ENCODE results near the gene PTTG2. TPM values are rescaled to one million over a fixed set of nuclear protein-coding genes. Genes with fewer than 3 reads are reported as not detected.
"Not testable (repeated sequence)": the region's sequence is repeated elsewhere in the genome, so short reads cannot be mapped to it uniquely, and the experiment has no call there.

PTTG2 gene
- total RNA-seq, 1 experiment from 2014 or later = not detected

DNA sequence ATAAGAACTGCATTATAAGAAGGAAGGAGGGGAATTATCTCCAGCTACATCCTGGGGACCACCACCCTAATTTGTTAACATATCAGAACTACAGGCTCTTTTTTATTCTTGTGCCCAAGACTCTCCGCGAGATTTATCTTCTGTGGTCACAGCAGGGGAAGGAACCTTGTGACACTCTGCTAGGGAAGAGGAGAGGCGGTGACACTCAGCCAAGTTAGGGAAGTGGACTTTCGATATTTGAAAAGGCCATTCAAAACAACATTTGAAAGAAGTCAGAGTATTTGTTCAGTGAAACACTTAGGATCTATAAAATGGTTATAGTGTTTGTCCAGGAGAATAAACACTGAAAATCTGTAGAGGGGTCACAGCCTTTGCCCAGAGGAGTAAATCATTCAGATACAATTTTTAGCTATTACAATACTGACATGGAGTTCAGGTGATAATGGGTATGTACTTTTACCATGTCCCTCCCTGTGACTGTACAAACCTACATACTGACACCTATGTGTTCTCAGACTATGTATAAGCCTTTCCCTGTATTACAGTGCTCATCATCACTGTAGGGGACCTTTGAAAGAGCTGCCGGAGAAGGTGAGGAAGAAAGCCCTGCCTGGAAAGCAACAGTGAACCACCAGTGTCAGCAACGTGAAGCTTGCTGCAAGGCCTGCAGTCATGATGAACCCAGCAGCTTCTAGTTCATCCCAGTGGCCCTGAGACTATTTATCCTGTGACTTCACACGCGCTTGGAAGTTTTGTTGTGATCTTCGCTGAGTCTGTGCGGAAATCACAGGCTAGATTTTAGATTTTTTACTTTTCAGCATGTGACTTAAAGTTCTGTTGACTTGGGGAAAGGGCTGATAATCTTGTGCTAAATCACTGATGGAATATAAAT is 8.5 kb upstream of the PTTG2 start:
- in situ Hi-C loops (cut with HindIII; ENCODE audit: low pct_unique_long_range_greater_than_20kb, low sequenced_read_pairs) = no loop called here

DNA sequence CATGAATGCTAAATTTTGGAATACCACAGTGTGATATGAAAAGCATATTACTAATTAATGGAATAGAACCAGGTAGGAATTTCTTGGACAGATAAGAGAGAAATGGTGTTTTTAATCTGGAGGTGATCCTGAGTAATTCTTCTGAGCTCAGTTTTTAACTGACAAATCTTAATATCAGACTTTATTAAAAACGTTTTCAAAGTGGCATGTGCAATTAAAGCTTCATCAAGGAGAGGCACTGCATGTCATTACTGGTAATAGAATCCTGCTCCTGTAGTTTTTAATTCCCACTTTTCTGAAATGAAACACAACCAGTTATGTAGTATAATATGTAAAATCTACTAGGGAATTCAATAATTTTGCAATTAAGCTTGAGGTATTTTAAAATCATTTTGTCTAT is 7.0 kb upstream of the PTTG2 start:
- no peak for DNase-seq (ENCODE audit: low read depth, low spot score)
- in situ Hi-C loops (cut with HindIII; ENCODE audit: low pct_unique_long_range_greater_than_20kb, low sequenced_read_pairs) = no loop called here

More for the DNA sequence above, 8.5 kb upstream of the PTTG2 start:
- no peak for DNase-seq (ENCODE audit: low read depth, low spot score)

DNA sequence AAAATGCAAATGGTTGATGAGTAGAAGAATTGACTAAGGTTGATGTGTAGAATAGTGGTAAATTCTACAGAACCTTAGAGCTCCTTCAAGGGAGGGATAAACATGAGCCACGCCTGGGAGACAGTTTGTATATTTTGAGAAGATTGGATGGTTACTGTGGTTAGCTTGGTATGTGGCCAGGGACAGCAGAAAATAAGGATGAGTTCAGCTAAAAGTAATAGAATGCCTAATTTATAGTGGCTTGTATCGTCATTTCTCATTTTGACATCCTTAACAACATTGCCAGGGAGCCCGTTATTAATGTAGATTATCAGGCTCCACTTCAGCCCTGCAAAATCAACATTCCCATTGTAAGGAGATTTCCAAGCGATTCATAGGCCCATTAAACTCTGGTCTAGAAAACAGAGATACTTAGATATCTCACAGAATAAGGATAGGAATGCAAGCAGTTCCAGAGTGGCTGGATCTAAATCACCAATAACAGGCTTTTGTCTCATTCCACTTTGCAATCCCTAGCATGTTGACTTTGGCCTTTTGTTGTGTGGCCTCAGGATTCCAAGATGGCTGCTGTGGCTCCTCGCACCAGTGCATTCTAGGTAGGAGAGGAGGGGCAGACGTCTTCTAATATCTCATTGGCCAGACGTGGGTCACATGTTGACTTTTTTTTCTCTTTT is 6.4 kb upstream of the PTTG2 start:
- in situ Hi-C loops (cut with HindIII; ENCODE audit: low pct_unique_long_range_greater_than_20kb, low sequenced_read_pairs) = no loop called here
- DNase-seq (ENCODE audit: low read depth, low spot score) = no peak

DNA sequence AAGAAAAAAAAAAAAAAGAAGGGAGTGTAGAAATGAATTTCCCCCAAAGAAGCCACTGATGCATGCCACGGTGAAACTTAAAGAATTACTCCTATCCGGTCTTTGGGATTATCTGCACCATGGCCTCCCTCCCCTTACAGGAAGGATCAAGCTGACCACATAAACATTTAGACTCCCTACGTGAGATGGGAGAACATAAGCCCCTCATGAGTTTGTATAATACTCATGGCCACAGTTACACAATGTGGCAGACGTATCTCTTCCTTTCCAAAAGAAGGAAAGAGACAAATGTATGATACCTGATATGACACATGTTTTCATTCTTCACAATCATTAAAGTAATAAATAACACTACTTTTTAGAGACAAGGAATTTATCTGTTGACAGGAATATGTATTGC is 3.3 kb upstream of the PTTG2 start:
- in situ Hi-C loops (cut with HindIII; ENCODE audit: low pct_unique_long_range_greater_than_20kb, low sequenced_read_pairs) = no loop called here

DNA sequence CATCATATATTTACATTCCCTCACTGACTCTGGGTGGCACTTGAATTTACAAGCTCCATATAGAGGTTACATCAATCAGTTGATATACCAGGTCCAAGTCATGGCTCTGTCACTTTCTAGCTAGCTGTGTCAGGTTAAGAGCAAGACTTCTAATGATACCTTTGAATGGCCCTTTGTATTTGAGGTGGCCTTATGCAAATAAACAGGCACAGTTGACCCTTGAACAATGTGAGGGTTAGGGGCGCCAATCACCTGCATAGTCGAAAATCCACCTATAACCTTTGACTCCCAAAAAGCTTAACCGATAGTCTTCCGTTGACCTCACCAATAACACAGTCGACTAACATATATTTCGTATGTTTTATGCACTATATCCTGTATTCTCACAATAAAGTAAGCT is 1.3 kb upstream of the PTTG2 start:
- in situ Hi-C loops (cut with HindIII; ENCODE audit: low pct_unique_long_range_greater_than_20kb, low sequenced_read_pairs) = no loop called here
- no peak for DNase-seq (ENCODE audit: low read depth, low spot score)

More for the DNA sequence above, 3.3 kb upstream of the PTTG2 start:
- DNase-seq (ENCODE audit: low read depth, low spot score) = no peak

DNA sequence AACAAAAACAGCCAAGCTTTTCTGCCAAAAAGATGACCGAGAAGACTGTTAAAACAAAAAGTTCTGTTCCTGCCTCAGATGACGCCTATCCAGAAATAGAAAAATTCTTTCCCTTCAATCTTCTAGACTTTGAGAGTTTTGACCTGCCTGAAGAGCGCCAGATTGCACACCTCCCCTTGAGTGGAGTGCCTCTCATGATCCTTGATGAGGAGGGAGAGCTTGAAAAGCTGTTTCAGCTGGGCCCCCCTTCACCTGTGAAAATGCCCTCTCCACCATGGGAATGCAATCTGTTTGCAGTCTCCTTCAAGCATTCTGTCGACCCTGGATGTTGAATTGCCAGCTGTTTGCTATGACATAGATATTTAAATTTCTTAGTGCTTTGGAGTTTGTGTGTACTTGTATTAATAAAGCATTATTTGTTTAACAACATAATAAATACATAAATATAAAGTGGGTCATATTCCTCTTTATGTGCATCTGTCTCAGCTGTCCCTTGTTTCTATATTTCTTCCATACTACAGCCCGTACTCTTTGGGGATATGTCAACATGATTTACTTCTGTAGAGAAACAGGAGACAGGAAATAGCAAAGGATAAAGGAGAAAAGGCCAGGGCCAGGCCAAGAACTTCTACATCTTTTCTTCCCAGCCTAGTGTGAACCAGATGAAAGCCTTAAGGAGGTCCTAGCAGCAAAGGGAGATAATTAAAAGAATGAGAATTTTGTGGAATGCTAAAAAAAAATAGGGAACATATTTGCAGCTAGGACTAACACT is 667 bp downstream of the PTTG2 start:
- no peak for DNase-seq (ENCODE audit: low read depth, low spot score)
- in situ Hi-C loops (cut with HindIII; ENCODE audit: low pct_unique_long_range_greater_than_20kb, low sequenced_read_pairs) = no loop called here

DNA sequence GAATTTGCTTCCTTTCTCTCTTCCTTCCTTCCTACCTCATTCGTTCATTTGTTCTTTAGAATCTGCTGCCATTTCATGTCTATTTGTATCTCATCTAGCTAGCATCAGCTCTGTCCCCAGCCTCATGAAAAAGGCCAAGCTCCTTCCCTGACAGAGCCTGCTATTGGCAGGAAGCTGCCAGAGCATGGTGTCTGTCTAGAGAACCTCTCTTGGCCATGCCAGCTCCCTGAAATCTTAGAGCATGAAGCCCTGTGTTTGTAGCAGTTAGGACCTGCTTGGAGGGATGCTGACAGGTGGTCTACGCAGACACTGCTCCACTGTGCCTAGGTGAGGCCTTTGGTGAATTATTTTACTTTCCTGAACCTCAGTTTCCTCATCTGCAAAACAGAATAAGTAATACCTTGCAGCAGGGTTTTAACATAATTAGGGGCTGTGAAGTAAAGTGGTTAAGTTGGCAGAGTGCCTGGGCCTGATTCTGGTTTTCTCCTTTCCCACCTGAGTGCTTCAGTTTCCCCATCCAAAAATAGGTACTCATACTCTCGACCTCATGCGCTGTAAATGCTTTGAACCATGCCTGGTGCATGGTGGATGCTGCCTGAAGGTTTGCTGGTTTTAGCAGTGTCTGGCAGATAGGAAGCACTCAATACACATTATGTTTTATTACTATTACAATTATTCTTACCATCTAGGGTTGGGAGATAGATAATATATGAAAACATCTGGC is 4.7 kb downstream of the PTTG2 start:
- in situ Hi-C loops (cut with HindIII; ENCODE audit: low pct_unique_long_range_greater_than_20kb, low sequenced_read_pairs) = no loop called here
- no peak for DNase-seq (ENCODE audit: low read depth, low spot score)

DNA sequence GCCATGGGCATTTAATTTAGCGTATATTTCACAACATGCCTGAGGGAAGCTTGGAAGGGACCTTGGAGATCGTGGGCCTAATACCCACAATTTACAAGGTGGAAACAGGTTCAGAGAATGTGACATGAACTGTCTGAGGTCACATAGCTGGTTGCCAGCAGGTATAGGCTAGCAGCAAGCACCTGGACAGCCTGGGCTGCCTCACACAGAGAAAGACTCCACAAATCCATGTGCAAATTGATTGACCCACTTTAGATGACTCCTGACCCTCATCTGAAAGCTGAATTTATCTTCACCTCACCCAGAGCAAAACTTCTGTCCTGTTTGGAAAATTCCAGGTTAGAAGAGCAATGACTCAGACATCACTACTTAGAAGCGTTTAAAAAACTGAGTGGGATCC is 5.8 kb downstream of the PTTG2 start:
- no peak for DNase-seq (ENCODE audit: low read depth, low spot score)
- in situ Hi-C loops (cut with HindIII; ENCODE audit: low pct_unique_long_range_greater_than_20kb, low sequenced_read_pairs) = no loop called here

DNA sequence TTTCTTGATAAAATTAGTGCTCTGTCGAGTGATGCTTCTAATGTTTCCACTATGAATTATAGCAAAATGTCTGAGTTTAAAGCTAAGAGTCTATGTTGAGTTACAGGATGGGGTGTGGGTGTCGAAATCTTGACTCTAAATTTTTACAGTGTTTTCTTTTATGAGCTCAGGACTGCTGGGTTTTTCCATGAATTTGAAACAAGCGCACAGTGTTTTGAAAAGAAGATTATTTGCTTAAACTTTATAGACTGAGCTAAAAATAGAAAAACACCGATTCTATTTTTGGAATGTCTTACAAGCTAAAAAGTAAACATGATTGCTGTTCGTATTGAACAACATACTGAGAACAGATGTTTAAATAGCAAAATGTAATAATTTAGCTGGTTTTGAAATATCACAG is 7.5 kb downstream of the PTTG2 start:
- no peak for DNase-seq (ENCODE audit: low read depth, low spot score)
- in situ Hi-C loops (cut with HindIII; ENCODE audit: low pct_unique_long_range_greater_than_20kb, low sequenced_read_pairs) = no loop called here

DNA sequence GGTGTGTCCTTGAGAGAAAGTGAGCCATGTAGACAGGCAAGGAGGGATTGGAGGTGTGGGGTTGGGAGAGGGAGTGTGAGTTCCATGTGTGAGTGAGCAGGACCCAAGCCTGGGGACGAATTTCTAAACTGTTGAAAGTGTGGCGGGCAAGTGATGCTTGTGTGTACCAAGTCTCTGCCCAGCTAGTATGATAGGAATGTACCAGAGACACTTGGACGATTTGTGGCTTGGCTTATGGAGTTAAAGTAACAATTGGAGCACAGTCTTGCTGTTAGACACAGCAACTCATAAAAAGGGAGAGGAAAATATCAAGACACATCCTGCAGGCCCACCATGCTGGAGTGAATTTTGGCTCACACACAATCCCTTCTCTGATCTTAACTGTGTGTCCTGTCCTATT is 8.5 kb downstream of the PTTG2 start:
- in situ Hi-C loops (cut with HindIII; ENCODE audit: low pct_unique_long_range_greater_than_20kb, low sequenced_read_pairs) = no loop called here
- no peak for DNase-seq (ENCODE audit: low read depth, low spot score)

DNA sequence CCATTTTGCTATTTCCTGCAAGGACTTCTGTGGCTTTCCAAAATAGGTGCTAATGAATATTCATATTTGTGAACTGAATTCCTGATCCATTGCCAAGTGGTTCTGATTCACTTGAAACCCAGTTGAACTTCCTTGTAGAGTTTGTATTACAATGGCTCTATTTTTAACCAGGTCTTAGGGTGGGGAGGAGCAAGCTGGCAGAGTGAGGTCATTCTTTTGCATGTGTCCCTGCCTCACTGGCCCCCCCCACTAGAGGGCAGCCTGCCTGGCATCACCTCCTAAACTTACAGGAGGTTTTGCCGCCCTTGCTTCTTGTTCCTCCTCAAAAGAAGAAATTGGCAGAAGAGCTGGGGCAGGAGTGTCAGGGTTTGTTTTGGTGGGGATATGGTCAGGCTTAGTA is 10.5 kb downstream of the PTTG2 start:
- in situ Hi-C loops (cut with HindIII; ENCODE audit: low pct_unique_long_range_greater_than_20kb, low sequenced_read_pairs) = no loop called here

DNA sequence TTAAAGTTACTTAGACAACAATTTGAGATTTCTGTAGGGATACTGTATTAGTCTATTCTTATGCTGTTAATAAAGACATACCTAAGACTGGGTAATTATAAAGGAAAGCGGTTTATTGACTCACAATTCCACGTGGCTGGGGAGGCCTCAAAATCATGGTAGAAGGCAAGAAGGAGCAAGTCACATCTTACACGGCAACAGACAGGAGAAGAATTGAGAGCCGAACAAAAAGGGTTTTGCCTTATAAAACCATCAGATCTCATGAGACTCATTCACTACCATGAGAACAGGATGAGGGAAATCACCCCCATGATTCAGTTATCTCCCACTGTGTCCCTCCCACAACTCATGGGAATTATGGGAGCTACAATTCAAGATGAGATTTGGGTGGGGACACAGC is 11.0 kb downstream of the PTTG2 start:
- in situ Hi-C loops (cut with HindIII; ENCODE audit: low pct_unique_long_range_greater_than_20kb, low sequenced_read_pairs) = no loop called here
- DNase-seq (ENCODE audit: low read depth, low spot score) = no peak

More for the DNA sequence above, 10.5 kb downstream of the PTTG2 start:
- DNase-seq (ENCODE audit: low read depth, low spot score) = peak; percentile 47

DNA sequence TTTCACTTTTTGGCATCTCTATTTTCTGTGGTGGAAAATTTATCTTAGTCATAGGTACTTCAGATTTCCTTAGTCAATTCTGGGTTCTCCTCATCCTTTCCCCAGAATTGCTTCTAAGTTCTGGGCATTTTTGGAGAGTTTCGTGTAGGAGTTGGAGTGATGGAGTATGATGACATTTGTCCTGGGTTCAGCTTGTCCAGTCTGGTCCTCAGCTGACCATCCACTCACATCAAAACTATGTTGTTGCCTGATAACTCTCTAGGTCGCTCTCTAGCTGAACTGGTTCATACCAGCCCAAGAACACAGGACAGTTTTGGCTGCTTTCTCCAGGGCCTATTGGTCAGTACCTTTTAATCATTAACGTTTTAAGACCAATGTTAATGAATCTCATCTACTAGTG is 13.2 kb downstream of the PTTG2 start:
- no peak for DNase-seq (ENCODE audit: low read depth, low spot score)
- in situ Hi-C loops (cut with HindIII; ENCODE audit: low pct_unique_long_range_greater_than_20kb, low sequenced_read_pairs) = no loop called here

DNA sequence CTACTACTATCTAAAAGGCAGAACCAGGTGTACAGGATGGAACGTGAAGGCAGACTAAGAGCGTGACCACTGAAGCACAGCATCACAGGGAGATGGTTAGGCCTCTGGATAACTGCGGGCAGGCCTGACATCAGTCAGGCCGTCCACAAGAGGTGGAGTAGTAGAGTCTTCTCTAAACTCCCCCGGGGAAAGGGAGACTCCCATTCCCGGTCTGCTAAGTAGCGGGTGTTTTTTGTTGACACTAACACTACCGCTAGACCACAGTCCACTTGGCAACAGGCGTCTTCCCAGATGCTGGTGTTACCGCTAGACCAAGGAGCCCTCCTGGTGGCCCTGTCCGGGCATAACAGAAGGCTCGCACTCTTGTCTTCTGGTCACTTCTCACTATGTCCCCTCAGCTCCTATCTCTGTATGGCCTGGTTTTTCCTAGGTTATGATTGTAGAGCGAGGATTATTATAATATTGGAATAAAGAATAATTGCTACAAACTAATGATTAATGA is 15.2 kb downstream of the PTTG2 start:
- DNase-seq (ENCODE audit: low read depth, low spot score); in situ Hi-C loops (cut with HindIII; ENCODE audit: low pct_unique_long_range_greater_than_20kb, low sequenced_read_pairs): not testable (repeated sequence)

DNA sequence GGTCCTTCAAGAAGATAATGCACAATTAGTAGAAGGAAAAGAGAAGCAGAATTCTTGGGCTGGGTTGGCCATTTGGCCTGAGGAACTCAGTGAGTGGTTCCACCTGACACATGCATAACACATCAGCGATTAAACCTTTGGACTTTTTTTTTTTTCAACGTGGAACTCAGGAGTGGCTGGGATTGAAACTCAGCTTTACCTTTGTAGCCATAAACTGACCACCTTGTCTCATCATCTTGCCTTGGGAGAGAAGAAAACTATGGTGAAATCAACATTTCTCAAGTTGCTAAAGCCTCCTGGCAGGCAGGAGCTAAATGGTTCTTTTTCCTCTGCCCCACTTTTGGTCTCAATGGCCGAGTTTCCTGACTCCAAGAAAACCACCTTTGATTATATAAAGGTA is 16.3 kb downstream of the PTTG2 start:
- in situ Hi-C loops (cut with HindIII; ENCODE audit: low pct_unique_long_range_greater_than_20kb, low sequenced_read_pairs) = no loop called here
- no peak for DNase-seq (ENCODE audit: low read depth, low spot score)

DNA sequence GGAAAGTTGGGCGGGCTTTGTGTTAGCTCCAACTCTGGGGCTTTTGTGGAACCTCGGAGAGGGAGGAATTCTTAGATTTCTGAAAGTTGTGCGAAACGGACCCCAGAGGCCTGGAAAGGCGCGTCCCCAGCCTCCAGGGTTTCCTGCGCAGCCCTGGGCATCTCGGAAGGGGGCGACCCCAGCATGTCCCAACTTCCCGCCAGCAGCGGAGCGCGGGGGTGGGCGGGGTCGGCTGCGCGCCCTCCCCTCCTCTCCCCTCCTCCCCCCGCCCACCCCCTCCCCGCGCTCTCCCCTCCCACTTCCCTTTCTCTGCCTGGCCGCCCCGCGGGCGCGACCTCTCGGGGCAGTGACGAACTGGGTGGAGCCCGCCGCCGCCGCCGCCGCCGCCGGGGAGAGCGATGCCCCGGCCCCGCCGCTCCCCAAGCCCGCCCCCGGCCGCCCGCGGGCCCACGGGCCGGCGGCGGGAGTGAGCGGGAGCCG is 16.8 kb downstream of the PTTG2 start:
- in situ Hi-C loops (cut with HindIII; ENCODE audit: low pct_unique_long_range_greater_than_20kb, low sequenced_read_pairs) = no loop called here
- DNase-seq (ENCODE audit: low read depth, low spot score) = peak; percentile 76

DNA sequence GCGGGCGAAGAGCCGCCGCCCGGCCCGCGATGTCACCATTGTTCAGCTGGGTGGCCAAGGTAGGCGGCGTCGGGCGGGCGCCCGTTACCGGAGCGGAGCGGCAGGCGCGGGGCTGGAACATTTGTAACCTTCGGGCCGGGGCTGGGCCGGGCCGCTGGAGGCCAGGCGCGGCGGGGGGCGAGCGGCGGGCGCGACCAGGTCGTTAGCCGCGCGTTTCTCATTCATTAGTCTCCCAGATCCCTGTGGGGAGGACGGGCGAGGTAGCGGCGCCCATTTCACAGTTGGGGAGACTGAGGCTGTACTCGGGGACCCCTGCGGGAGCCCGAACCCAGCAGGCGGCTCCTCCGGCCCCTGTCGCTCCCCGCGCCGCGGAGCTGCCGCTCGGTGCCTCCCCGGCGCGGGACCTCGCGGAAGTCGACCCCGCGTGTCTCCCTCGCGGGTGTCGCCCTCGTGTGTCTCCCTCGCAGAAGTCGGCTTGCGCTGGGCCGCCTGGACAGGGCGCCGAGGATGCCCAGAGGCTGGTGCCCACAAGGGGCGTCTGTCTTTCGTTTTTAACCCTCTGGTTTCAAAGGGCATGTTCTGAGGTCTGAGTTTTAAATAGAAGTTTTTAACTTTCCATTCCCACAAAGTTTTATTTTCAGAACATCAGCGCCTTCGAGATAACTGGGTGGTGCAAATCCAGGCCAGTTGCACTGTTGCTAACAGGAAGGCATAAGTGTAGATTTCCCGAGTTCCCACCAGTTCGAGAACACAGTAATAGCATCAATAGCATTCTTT is 17.5 kb downstream of the PTTG2 start:
- in situ Hi-C loops (cut with HindIII; ENCODE audit: low pct_unique_long_range_greater_than_20kb, low sequenced_read_pairs) = no loop called here
- peak; percentile 67 for DNase-seq (ENCODE audit: low read depth, low spot score)

All from SK-MEL-5 (cell line).